Left lobe of liver (tissue), 2 donors: Measurements from ENCODE around the gene SEM1. TPM values are rescaled to one million over a fixed set of nuclear protein-coding genes. Genes with fewer than 3 reads are reported as not detected.
"Not testable (repeated sequence)": the region's sequence is repeated elsewhere in the genome, so short reads cannot be mapped to it uniquely, and the experiment has no call there.

ENCODE experiments used
- ATAC-seq: fragments of 200-7000 bp; cut with Tn5 transposase; one replicate; pipeline ENCODE4 v1.9.1; 2020; ENCODE audit warnings: mild to moderate bottlenecking, moderate library complexity
- DNase-seq: peaks from one replicate; pipeline ENCODE4 v3.0.0-alpha.2; 2020; ENCODE audit warnings: low spot score
- total RNA-seq: library from RNA; stranded (reverse); gene quantifications from one replicate; pipeline ENCODE4 v1.2.1, GENCODE V29; 2021
- donor health status: DM: no; HTN: no; CAD: no; lungs with moderate emphysema.
- donor health status: DM: no; HTN: yes; CAD: no.

The SEM1 gene
- total RNA-seq, 1 donor from 2014 or later, result 27.2 TPM

GRCh38 chr7:96665689-96666088 is 44.0 kb downstream of the SEM1 start:
- ATAC-seq (no peak), DNase-seq (no peak)

DNA sequence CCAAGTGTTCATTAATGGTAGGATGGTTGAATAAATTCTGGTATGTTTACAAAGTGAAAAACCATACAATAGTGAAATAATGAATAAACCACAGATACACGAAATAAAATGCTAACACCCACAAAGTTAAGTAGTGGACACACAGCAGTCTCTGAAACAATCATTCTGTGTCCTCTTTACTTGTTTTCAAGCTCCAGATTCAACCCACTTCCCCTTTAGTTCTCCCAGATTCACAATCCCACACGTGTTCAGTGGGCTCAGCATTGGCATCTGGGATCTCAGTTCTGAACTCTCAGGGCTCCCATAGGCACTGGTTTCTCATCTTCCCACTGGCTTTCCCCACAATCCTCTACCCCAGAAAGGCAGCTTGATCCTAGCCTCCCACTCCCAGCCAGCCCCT is 44.9 kb downstream of the SEM1 start:
- ATAC-seq, result no peak
- DNase-seq, result no peak

GRCh38 chr7:96663871-96664445 is 45.7 kb downstream of the SEM1 start:
- ATAC-seq (no peak), DNase-seq (no peak)

DNA sequence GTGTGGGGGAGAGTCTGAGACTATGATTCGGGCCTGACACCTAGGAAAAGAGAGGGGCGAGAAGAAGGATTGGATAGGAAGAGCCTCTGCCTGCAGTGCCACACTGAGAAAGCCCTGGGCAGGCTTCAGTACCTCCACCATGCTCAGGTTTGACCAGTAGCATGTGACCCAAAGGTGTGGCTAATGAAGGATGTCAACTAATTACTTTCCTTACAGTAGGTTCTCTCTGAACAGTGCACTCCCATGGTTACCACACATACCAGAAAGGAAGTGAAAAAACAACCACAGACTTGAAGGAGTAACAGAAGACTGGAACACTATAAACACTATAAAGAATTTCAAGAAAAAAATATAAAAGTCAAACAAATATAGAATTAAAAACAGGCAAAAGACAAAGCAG is 46.2 kb downstream of the SEM1 start:
- DNase-seq, result no peak
- no peak for ATAC-seq

DNA sequence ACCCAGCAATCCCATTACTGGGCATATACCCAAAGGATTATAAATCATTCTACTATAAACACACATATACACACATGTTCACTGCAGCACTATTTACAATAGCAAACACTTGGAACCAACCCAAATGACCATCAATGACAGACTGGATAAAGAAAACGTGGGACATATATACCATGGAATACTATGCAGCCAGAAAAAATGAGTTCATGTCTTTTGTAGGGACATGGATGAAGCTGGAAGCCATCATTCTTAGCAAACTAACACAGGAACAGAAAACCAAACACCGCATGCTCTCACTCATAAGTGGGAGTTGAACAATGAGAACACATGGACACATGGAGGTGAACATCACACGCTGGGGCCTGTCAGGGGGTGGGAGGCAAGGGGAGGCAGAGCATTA is 47.5 kb downstream of the SEM1 start:
- ATAC-seq, DNase-seq: not testable (repeated sequence)

- DNase-seq (no peak), ATAC-seq (no peak)
Measured at GRCh38 chr7:96658022-96658412, 51.6 kb downstream of the SEM1 start.

DNA sequence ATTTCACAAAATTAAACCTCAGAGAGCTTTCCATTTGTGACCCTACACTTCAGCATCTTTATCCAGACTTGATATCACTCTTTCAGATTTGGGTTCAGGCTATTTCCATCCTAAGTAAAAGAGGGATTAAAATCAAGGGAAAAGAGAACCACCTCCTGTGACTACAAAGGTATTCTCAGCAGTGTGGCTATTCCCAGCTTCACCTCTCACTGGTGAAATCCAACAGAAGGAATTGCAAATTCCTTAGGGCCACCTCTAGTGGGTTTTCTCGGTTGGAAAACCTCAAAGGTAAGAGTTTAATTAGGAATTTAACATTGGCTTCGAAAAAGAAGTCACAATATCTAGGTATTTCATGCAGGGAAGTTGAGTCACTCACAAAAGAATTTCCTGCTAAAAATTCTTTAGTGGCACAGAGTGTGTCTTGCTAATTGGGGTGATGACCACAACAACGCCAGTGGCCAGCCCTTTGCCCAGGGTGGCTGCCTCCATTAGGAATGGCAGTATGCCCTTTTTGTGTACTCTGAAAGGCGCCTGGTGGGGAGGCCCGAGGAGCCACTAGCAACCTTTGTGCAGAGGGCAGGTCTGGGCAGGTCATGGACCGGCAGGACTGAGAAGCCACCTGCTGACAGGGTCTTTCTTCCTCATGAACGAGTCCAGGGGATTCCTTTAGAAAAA is 52.2 kb downstream of the SEM1 start:
- ATAC-seq, result no peak
- DNase-seq, result no peak

DNA sequence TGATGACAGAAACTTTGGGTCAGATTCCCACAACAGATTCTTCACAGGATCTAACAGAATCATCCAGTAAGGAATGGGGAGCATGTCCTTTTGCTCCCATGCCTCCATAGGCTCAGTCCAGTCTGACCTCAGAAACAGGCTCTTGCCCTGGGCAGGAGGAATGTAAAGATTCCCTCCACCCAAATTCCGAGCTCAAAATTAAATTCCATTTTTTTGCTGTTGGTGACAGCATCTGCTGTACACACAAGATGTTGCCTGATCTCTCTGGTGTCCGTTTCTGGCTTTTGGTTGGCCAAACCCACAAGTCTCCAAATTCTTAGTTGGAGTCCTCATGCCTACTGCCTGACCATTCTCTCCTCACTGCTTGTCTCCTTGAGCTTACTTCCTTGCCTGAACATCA is 53.7 kb downstream of the SEM1 start:
- ATAC-seq, result no peak
- DNase-seq, result no peak

DNA sequence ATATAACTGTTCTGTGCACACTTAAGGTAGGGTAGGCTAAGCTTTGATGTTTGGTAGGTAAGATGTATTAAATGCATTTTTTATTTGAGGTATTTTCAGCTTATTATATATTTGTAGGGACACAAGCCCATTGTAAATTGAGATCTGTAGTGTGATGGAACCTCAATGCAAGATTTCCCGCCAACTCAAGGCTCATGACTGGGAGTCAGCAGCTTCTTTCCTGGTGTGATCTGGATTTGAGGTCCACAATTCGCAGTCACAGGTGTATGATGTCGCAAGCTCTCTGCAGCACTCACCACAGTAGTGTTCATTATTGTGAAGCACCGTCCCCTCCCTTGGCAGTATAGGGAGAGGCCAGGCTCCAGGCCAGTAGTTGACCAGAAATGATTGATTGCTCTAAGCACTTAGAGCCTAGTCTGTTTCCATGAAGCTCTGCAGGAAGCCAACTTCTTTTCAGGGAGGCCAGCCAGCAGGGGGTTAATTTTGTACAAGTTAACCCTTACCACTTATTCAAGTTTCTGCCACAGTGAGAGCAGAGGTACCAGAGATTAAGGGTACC is 54.9 kb downstream of the SEM1 start:
- peak; percentile 47 for DNase-seq
- peak; percentile 82 for ATAC-seq

GRCh38 chr7:96649981-96650380 is 59.7 kb downstream of the SEM1 start:
- no peak for ATAC-seq

DNA sequence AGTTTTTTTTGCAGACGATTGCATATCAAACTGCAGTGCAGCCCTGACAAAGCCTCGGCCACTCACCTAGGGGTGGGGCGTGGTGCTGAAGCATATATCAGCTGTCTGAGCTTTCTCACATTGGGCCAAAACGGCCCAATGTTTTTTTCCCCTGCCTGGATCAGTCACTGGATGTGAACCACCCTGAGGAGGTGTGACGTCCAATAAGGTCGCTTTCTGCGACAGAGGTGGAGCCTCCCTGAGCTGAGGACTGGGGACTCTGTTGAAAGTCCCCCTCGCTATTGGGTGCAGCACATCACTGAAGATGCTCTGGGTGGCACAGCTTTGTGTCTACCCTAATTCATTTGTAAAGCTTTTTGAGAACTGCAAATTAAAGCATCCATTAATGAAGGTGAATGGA is 60.9 kb downstream of the SEM1 start:
- no peak for ATAC-seq
- no peak for DNase-seq

More at GRCh38 chr7:96649981-96650380, 59.7 kb downstream of the SEM1 start:
- no peak for DNase-seq

DNA sequence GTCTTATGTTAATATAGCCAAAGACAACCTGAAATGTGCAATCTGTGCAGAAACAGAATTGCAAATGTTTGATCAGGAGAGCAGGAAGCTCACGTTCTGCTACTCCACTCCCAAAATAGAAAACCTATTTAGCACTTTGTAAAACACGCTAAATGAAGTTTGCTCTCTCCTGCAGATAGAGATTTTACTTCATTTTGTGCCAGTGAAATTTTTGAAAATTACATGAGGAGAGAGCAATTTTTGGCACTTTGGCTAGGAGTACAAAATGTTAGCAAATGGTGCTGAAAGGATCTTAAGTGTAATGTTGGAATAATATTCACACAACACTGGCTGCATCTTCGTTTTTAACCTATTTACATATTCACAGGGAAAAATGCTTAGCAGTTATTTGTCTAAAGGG is 61.9 kb downstream of the SEM1 start:
- no peak for DNase-seq
- ATAC-seq, result no peak

DNA sequence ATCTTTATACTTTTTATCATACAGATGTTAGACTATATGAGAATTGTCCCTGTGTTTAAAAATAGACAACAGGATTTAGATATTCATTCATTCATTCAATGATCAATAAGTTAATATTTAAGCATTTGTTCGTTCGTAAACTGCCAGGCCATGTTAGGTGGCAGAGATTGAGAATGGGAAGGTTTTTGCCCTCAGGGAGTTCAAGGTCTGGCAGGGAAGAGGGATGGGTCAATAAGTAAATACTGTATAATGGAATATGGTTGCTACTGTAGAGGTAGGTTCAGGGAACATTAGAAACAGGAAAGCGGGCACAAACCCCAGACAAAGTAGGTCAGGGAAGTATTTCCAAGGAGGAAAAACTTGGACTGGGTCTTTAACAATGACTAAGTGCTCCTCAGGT is 64.6 kb downstream of the SEM1 start:
- DNase-seq (no peak), ATAC-seq (no peak)

GRCh38 chr7:96643436-96643835 is 66.2 kb downstream of the SEM1 start:
- ATAC-seq, DNase-seq: not testable (repeated sequence)

GRCh38 chr7:96640054-96640453 is 69.6 kb downstream of the SEM1 start:
- no peak for DNase-seq
- ATAC-seq, result no peak
